Activated CD4-positive, alpha-beta T cell treated with anti-CD3 and anti-CD28 coated beads, Interleukin-2, Interleukin-4, amounts not matched to agents 100 ng/mL and 50 ng/mL, durations not matched to agents 16 hours and 8 hours (primary cell): ENCODE data around the gene ZNF358.

Source experiments
- DNase-seq: peaks from one replicate; pipeline ENCODE4 v3.0.0-alpha.2; 2020; ENCODE audit warnings: low spot score

The ZNF358 gene

GRCh38 chr19:7515645-7516151, at the start of gene ZNF358:
TSS of gene ZNF358 (plus strand) at chr19:7516103. CDS start at chr19:7519243, 3,140 bp downstream.
- DNase-seq, result no peak

- no peak for DNase-seq
Observed at GRCh38 chr19:7467009-7467989, 48.6 kb upstream of the ZNF358 start.

- DNase-seq, result no peak
Observed at GRCh38 chr19:7468840-7469239, 47.1 kb upstream of the ZNF358 start.

DNA sequence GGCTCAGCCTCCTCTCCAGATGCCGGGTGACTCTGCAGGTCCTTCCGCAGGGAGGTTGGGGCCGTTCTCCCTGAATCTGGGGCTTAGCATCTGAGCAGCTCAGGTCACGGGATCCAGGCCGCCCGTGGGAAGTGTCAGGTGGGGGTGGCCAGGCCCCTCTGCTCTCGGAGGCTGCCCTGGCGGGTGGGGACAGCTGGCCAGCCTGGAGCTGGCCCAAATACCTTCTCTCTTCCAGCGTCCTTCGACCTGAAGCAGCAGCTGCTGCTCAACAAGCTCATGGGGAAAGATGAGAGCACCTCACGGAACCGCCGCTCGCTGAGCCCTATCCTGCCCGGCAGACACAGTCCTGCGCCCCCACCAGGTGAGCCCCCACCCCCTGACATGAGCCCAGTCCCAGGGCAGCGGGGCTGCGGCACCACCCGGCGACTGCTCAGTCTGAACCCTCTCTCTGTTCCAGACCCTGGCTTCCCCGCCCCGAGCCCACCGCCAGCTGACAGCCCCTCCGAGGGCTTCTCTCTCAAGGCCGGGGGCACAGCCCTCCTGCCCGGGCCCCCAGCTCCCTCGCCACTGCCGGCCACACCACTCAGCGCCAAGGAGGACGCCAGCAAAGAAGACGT, 46.1 kb upstream of the ZNF358 start:
- DNase-seq, result no peak

DNA sequence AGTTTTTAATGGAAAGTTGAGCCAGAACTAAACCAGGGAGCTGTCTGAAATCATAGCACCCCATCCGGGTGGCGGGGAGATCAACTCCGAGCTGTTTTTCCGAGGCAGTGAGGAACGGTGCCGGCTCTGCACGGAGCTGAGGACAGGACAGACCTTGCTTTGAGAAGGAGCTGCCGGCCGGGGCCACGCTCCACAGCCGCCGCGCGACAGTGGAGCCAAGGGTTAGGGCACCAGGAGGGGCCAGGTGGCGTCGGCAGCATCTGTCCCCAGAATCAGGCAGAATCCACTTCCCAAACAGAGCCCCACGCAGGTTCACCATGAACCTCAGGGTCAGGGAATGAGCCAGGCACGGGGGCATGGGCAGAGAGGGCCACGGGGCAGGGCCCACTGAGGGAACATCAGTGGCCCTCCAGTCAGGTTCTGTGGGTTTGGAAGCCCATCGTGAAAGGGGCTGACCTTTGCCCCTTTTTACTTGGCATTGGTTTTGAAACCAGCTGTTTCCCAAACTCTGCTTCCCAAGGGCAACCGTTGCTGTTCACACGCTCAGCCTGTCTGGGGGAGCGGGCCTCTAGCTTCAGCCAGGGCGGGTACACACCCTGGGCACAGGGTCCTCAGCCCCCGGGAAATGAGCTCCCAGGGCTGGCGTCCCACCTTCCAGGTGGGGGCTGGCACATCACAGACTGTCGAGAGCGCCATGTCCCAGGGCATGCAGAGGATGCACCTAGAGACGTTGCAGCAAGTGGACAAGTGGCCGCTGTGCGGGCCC, 45.2 kb upstream of the ZNF358 start:
- no peak for DNase-seq

DNA sequence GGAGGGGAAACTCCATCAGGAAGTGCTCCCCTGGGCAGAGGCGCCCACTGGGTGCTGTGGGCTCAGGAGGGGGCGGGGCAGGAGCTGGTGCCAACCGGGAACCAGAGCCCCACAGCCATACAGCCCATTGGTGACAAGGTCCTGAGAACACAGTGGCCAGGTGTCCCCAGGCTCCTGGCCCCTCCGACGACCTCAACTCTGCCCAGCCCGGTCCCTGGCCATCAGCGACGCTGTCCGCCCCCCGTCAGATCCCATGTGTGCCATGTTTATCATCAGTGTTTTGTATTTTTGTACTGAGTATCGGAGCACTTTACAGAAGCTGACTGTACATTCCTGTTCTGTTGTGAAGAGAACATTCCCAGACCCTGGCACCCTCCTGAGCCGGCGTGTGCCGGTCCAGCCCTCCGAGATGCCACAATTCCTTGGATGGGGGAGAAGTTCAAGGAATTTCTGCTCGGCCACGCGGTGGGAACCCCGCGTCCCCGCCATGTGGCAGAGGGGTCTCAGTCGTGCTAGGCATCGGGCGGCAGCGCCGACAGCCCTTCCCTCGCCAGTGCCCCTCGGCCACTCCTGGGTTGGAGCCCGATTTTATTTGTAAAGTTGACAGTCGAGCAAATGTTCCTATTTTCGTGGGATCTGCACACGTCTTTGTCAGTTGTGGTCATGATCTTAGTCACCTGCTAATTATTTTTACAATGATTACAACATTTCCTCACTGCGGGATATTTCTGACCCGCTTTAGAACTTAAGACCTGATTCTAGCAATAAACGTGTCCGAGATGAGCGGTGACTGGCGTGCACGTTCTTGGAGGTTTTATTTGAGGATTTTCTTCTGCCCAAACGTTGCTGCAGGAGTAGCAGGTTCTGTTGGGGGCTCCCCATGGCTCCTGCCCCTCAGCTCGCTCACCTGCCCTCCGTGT, 43.9 kb upstream of the ZNF358 start:
- DNase-seq, result no peak

- no peak for DNase-seq
Observed at GRCh38 chr19:7475665-7476064, 40.2 kb upstream of the ZNF358 start.

GRCh38 chr19:7476241-7476640, 39.7 kb upstream of the ZNF358 start:
- DNase-seq, result no peak

- DNase-seq, result no peak
Observed at GRCh38 chr19:7476777-7477494, 39.0 kb upstream of the ZNF358 start.

DNA sequence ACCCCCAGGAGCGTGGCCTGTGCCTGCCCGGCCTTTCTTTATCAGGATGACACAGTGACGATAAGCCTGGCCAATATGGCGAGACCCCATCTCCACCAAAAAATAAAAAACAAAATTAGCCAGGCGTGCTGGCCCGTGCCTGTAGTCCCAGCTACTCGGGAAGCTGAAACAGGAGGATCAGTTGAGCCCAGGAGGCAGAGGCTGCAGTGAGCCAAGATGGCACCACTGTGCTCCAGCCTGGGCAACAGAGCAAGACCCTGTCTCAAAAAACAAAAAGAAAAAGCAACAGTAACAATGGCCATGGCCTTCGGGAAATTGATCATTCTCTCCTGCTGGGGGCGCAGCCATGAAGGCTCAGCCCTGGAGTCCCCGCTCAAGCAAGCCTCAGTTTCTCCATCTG, 38.1 kb upstream of the ZNF358 start:
- no peak for DNase-seq

DNA sequence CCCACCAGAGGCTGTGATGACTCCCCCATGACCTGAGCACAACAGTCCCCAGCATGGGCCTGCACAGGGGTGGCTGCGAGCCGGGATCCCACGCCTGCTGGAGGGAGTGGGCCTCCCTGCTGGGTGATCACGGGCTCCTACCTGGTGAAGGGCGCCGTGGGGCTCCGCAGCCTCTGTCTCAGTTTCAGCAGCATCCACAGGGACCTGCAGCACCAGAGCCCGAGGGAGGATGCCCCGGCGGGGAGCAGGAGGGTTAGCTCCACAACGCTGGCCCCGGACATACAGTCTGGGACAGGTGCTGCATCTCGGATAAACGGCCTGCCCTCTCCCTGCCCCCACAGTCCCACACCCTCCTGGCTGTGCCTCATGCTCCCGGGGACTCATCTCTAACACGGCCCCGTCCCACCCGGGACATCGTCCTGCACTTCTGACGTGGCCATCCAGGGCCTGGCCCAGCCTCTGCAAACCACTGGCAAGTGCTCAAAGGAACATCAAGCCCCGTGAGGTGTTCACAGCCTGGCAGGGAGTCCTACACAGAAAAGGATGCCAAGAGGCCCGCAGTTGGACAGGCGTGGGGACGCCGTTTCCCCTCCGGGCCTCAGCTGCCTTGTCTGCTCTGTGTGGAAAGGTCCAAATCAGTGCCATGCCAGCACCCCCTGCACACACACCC, 37.6 kb upstream of the ZNF358 start:
- DNase-seq, result no peak

- no peak for DNase-seq
Observed at GRCh38 chr19:7478843-7479227, 37.1 kb upstream of the ZNF358 start.

DNA sequence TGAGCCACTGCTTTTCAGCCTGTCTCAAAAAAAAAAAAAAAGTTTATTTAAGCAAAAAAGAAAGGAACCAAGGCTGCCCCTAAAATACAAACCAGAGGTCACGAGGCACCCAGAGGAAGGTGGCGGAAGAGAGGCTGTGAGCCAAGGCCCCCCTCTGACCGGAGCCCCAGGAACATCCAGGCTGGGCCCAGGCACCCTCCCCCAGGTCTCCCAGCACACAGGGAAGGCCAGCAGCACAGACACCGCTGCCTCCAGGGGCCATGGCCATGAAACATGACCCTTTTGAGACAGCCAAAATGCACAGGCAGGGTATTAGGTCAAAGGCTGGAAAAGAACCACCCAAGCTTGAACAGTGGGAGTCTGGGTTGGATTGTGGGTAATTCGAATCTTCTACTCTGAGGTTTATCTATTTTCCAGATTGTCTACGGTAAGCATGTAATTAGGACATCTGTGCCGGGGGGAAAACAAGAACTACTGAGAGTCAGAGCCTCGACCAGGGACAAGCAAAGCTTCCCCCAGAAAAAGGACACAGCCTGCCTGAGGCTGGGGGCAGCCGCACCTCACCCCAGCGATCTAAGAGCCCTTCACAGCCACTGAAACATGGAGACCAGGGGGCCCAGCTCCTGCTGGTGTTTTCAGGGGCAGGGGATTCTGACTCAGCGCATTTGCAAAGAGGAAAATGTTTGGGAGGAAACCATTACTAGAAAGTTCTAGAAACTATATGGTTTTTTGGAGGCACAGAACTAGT, 35.5 kb upstream of the ZNF358 start:
- DNase-seq, result no peak

DNA sequence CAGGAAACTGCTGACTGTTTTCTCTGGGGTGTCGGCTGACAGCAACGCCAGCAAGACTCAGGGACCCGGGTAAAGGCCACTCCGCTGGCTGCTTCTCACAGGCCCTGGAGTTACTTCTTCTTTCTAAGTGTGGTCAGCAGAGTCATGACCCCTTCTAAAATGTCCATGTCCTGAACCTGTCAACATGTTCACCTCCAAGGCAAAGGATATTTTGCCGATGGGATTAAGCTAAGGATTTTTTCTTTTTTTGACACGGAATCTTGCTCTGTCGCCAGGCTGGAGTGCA, 35.0 kb upstream of the ZNF358 start:
- DNase-seq, result no peak

DNA sequence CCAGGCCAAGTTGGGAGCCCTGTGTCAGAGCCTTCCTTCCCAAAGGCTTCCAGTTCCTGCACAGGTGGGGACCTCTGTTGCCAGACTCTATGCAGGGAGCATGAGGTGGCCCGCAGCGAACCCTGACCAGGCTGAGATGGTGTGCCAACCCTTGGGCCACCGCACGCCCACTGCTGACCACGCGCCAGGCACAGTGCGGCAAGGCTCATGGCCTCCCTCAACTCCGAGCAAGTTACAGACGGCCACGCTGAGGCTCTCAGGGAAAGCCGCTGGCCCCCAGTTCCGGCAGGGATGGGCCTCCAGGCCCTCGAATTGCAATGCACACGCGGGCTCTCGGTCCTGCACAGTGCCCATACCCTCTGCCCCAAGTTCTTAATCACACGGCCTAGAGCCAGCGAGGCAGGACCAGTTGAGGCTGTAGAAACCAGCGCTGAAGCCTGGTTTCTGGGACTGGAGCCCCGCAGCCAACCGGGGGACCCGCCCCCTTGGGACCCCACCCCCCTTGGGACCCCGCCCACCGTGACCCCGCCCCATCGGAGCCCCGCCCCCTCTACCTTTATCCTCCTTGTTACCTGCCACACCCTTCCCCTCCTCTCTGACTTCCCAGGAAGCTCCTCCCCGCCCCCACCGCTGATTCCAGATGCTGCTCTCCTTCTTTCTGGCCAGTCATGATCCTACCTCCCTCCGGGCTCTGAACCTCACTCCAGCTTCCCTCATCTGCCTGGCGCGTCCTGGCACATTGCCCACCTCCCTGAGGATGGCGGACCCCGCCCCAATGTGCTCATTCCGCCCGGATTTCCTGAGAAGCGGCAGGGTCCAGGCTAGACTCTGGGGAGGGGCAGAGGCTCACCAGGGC, 33.1 kb upstream of the ZNF358 start:
- DNase-seq, result no peak

- DNase-seq, result no peak
Observed at GRCh38 chr19:7483720-7484201, 32.1 kb upstream of the ZNF358 start.

DNA sequence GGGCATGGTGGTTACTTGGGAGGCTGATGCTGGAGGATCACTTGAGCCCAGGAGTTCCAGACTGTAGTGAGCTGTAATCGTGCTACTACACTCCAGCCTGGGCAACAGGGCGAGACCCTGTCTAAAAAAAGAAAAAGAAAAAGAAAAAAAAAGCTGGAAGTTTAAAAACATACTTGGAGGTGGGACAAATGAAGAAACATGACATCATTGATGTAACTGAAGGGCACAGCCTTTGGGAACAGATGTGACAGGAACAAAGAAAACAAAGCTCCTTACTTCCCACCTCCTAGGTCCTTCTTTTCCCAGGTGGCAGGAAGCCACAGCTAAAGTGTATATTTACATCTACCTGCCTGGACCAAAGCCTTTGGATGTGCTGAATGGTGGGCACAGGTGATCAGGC, 29.0 kb upstream of the ZNF358 start:
- DNase-seq, result no peak

DNA sequence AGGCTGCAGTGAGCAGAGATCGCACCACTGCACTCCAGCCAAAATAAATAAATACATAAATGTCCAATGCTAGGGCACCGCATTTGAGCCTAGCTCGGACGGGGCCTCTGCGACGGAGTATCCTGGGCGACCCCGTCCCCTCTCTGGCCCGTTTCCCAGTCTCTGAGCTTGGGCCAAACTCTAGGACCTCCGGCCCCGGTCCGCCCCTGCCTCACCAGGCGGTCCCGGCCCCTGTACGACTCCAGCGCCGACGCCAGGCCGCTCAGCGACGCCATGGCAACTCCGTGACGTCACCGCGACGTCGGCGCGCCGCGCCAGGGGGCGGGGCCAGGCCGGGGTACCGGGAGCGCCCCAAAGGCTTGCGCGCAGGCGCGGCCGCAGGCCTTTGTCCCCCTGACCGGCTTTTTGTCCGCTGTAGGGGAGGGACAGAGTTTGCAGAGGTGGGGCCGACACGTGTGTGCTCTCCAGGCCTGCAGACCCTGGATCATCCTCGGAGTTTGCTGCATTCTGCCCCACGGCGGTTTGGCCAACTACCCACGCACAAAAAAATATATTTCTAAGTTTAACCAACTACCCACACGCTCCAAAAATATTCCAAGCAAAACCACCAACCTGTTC, 27.1 kb upstream of the ZNF358 start, which contains the start of gene PEX11G:
TSS of gene PEX11G (minus strand) at position 300 of the 618 bp plus-strand sequence. CDS start at position 275, 25 bp downstream.
- DNase-seq, result peak; percentile 91
